Measurements from ENCODE around the gene SERTAD3.
"Not testable (repeated sequence)": the region's sequence is repeated elsewhere in the genome, so short reads cannot be mapped to it uniquely, and the experiment has no call there.

The SERTAD3 gene

GRCh38 chr19:40408598-40408925 lies 35.6 kb downstream of the SERTAD3 start:
- DNase-seq (ENCODE audit: low read depth): not testable (repeated sequence)

GRCh38 chr19:40407714-40408597 lies 36.2 kb downstream of the SERTAD3 start:
- DNase-seq (ENCODE audit: low read depth): no peak

DNA sequence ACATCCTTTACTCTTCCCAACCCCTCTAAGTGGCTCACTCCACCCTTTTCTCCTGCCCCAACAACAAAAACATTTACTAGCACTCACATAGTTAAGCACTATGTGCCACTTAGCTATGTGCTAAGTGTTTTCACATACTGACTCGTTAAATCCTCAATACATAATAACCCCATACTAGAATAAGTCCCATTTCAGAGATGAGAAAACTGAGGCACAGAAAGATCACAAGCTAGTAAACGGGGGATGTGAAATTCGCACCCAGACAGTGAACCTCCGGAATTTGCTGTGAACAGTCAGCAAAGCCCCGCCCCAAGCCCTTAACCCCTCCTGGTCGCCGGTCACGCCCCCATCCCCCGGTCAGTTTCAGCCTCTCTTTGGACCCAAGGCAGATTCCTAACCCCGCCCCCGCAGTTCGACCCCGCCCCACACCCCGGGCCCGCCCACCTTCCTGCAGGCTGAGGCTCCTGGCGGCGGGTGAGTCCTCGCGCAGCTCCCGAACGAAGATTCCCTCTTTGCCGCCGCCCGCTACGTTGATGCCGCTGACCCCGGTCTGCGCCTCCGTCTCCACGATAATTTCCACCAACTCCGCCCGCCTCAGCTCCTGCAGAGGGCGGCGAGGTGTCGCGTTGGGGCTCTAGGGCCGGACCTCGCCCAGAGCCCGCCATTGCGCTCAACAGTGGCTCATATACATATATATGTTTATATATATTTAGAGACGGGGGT lies 40.7 kb downstream of the SERTAD3 start:
- peak; percentile 91 for DNase-seq (ENCODE audit: low read depth)

DNA sequence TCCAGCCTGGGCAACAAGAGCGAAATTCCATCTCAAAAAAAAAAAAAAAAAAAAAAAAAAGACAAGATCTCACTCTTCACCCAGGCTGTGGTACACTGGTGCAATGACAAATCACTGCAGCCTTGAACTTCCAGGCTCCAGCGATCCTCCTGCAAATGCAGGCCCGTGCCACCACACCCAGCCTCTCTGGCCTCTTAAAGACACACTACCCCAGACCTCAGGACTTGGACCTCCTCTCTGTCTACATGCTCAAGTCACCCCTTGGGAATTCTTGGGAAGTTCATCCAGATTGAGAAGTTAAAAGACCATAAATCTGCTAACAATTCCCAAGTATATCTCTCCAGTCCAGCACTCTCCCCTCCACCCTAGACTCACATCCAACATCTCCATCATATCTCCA lies 43.6 kb downstream of the SERTAD3 start:
- DNase-seq (ENCODE audit: low read depth): peak; percentile 21

- no peak for DNase-seq (ENCODE audit: low read depth)
Measured at GRCh38 chr19:40398417-40399131, 45.6 kb downstream of the SERTAD3 start.

DNA sequence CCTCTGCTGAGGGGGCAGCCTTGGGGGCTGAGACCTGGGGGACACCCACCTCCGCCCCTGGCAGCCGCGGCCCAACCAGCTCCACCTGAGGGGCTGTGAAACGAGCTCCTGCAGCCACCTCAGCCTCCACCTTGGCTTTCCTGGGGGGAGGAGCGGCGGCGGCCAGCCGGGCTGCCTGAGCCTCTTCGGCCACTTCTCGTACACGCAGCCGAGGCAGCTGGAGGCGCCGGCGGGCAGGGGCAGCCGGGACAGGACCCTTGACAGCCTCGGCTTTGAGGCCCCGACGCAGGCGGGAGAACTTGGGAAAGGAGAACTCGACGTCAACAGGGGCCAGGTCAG lies 46.6 kb downstream of the SERTAD3 start:
- no peak for DNase-seq (ENCODE audit: low read depth)

GRCh38 chr19:40396886-40397567 lies 47.1 kb downstream of the SERTAD3 start:
- DNase-seq (ENCODE audit: low read depth): no peak

DNA sequence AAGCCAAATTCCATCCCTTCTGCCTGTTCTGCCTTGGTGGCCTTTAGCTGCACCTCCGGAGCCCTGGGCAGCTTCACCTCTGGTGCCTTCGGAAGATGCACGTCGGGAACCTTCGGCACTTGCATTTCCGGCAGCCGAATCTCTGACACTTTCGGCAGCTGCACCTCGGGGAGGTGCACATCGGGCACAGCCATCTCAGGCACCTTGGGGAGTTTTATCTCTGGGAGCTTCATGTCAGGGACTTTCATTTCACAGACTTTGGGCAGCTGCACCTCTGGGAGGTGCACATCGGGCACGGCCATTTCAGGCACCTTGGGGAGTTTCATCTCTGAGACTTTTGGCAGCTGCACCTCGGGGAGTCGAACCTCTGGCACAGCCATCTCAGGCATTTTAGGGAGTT lies 48.2 kb downstream of the SERTAD3 start:
- no peak for DNase-seq (ENCODE audit: low read depth)

GRCh38 chr19:40394816-40395210 lies 49.3 kb downstream of the SERTAD3 start:
- no peak for DNase-seq (ENCODE audit: low read depth)

DNA sequence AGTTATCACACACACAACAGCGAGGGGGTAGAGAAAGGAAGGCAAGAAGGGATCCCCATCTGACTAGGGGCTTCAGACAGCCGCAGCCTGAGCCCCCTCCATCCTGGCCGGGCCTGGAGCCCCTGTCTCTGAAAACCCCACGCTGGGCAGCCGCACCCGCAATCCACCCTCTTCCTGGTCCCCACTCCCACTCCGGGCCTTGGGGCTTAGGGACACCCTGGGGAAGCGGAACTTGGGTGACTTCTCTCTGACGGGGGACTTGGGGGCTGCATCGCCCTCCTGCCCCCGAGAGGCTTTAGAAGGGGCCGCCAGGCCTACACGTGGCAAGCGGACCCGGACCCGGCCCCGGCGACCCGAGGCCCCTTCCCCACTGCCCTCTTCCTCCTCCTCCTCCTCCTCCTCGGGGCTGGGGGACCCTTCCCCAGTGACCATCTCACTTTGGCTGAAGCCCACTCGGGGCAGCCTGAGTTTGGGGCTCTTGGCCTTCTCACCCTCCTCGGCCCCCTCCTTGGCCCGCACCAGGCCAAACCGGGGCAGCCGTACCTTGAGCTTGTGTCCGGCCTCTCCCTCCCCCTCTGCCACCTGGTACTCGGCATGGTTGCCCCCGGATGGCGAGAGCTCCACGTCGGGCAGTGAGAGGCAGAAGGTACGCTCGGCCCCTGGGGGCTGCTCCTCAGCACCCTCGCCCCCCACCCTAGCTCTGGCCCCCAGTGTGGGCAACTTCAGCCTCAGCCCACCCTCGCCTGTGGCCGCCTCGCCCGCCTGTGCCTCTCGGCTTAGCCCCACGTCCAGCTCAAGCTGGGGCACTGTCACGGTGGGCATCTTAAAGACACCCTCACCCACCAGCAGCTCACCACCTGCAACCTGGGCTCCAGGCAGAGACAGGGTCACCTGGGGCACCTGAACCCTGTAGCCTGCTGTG lies 50.0 kb downstream of the SERTAD3 start:
- DNase-seq (ENCODE audit: low read depth): no peak

GRCh38 chr19:40392894-40393517 lies 51.1 kb downstream of the SERTAD3 start:
- no peak for DNase-seq (ENCODE audit: low read depth)

DNA sequence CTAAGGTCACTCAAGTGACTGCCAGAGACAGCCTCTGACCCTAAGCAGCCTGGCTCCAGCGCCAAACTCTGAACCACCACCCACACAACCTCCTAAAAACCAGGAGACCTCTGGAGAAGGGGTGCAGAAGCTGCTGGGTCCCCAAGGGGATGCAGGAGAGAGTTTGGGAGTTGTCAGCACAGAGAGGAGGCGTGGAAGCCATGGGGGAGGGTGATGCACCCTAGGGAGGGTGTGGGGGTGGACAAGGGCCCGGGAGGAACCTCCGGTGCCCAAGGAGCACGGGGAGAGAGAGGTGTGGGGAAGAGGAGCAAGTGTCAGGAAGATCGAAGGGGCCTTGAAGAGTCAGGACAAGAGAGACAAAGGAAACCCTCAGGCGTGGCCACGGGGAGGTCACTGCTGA lies 52.0 kb downstream of the SERTAD3 start:
- no peak for DNase-seq (ENCODE audit: low read depth)

Measured in EH (cell line).